NCI-H2029 (cell line): ENCODE results near the gene TP53TG3E.
"Not testable (repeated sequence)": the region's sequence is repeated elsewhere in the genome, so short reads cannot be mapped to it uniquely, and the experiment has no call there.

ENCODE experiments used
- DNase-seq: peaks from one replicate; lab custom pipeline; 2025; lab: John Stamatoyannopoulos, UW

The TP53TG3E gene, protein sequence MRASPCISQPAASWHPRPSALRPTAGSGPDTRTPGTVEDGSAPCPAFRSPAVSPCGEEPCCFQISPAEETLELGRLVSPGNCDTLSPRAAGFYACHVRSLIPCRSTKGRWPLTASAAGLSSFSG

DNA sequence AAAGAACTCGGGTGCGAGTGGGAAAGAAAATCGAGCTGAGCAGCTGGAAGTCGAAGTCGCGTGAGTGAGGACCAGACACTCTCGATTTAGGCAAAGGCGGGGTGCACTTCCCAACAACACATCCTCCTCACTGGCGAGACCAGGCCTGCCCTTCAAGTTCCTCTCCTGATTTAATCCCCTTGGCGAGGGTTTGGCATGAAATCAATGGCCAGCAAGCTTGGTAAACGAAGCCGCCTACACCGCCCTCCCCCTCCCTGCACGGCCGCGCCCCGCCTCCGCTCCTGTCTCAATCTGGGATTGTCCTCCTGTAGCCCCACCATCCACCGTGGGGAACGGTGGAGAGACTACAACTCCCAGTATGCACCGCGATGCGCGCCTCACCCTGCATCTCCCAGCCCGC lies at the start of gene TP53TG3E:
Gene TP53TG3E (plus strand): TSS at position 301 of the 400 bp plus-strand sequence. CDS start 68 bp downstream, at position 369.
- not testable (repeated sequence) for DNase-seq

DNA sequence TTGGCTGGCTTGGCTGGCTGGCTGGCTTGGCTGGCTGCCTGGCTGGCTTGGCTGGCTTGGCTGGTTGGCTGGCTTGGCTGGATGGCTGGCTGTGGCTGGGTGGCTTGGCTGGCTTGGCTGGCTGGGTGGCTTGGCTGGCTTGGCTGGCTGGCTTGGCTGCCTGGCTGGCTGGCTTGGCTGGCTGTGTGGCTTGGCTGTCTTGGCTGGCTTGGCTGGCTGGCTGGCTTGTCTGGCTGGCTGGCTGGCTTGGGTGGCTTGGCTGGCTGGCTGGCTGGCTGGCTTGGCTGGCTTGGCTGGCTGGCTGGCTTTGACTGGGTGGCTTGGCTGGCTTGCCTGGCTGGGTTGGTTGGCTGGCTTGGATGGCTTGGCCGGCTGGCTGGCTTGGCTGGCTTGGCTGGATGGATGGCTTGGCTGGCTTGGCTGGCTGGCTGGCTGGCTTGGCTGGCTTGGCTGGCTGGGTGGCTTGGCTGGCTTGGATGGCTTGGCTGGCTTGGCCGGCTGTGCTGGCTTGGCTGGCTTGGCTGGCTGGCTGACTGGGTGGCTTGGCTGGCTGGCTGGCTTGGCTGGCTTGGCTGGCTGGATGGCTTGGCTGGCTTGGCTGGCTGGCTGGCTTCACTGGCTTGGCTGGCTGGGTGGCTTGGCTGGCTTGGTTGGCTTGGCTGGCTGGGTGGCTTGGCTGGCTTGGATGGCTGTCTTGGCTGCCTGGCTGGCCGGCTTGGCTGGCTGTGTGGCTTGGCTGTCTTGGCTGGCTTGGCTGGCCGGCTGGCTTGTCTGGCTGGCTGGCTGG lies 32.3 kb downstream of the TP53TG3E start:
- not testable (repeated sequence) for DNase-seq

DNA sequence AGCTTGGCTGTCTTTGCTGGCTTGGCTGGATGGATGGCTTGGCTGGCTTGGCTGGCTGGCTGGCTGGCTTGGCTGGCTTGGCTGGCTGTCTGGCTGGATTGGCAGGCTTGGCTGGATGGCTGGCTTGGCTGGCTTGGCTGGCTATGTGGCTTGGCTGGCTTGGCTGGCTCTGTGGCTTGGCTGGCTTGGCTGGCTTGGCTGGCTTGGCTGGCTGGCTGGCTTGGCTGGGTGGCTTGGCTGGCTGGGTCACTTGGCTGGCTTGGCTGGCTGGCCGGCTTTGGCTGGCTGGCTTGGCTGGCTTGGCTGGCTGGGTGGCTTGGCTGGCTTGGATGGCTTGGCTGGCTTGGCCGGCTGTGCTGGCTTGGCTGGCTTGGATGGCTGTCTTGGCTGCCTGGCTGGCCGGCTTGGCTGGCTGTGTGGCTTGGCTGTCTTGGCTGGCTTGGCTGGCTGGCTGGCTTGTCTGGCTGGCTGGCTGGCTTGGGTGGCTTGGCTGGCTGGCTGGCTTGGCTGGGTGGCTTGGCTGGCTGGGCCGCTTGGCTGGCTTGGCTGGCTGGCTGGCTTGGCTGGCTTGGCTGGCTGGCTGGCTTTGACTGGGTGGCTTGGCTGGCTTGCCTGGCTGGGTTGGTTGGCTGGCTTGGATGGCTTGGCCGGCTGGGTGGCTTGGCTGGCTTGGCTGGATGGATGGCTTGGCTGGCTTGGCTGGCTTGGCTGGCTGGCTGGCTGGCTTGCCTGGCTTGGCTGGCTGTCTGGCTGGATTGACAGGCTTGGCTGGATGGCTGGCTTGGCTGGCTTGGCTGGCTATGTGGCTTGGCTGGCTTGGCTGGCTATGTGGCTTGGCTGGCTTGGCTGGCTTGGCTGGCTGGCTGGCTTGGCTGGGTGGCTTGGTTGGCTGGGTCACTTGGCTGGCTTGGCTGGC lies 33.8 kb downstream of the TP53TG3E start:
- not testable (repeated sequence) for DNase-seq

DNA sequence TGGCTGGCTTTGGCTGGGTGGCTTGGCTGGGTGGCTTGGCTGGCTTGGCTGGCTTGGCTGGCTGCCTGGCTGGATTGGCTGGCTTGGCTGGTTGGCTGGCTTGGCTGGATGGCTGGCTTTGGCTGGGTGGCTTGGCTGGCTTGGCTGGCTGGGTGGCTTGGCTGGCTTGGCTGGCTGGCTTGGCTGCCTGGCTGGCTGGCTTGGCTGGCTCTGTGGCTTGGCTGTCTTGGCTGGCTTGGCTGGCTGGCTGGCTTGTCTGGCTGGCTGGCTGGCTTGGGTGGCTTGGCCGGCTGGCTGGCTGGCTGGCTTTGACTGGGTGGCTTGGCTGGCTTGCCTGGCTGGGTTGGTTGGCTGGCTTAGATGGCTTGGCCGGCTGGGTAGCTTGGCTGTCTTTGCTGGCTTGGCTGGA lies 34.4 kb downstream of the TP53TG3E start:
- not testable (repeated sequence) for DNase-seq

DNA sequence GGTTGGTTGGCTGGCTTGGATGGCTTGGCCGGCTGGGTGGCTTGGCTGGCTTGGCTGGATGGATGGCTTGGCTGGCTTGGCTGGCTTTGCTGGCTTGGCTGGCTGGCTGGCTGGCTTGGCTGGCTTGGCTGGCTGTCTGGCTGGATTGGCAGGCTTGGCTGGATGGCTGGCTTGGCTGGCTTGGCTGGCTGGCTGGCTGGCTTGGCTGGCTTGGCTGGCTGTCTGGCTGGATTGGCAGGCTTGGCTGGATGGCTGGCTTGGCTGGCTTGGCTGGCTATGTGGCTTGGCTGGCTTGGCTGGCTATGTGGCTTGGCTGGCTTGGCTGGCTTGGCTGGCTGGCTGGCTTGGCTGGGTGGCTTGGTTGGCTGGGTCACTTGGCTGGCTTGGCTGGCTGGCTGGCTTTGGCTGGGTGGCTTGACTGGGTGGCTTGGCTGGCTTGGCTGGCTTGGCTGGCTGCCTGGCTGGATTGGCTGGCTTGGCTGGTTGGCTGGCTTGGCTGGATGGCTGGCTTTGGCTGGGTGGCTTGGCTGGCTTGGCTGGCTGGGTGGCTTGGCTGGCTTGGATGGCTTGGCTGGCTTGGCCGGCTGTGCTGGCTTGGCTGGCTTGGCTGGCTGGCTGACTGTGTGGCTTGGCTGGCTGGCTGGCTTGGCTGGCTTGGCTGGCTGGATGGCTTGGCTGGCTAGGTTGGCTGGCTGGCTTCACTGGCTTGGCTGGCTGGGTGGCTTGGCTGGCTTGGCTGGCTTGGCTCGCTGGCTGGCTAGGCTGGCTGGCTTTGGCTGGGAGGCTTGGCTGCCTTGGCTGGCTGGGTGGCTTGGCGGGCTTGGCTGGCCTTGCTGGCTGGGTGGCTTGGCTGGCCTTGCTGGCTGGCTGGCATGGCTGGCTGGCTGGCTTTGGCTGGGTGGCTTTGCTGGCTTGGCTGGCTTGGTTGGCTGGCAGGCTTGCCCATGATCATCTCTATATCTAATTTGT lies 35.3 kb downstream of the TP53TG3E start:
- DNase-seq, result not testable (repeated sequence)
